Activated CD4-positive, alpha-beta T cell treated with anti-CD3 and anti-CD28 coated beads, Interleukin-2, Interleukin-6, amounts not matched to agents 100 ng/mL and 50 ng/mL, durations not matched to agents 16 hours and 8 hours (primary cell): ENCODE results near the gene PKMYT1.
"Not testable (repeated sequence)": the region's sequence is repeated elsewhere in the genome, so short reads cannot be mapped to it uniquely, and the experiment has no call there.

Source experiments
- DNase-seq: peaks from one replicate; pipeline ENCODE4 v3.0.0-alpha.2; 2020

PKMYT1 gene

DNA sequence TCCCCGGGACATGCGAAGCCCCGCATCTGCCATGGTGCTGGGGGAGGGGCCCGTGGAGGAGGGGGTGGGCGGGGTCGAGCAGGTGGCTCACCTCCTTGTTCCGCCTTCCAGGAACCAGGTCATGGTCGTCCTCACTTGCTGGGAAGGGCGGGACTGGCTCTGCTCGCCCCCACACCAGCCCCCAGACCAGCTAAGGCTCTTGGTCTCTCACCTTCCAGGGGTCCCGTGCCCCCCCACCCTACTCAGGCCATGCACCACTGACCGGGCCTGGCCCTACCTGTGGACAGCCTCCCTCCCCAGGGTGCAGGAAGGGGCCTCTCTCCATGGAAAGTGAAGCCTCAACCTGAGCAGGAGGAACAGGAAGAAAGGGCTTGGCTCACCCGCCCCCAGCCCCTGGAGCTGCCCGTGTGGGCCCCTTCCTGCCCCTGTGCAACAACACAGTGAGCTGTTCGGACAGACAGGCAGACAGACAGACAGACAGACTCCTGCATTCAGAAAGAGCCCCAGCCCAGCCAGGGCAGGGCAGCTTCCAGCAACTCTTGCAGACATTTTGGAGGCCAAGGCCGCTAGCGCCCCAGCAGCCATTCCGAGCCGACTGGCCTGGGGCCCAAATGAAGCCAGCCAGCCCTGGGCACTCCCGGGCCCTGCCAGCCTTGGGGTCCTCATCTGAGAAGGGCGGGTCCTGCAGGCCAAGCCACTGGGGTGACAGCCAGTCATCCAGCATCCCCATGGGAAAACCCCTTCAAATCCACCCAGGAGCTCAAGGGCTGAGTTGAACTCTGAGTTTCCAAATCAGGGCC is 24.3 kb downstream of the PKMYT1 start:
- no peak for DNase-seq

DNA sequence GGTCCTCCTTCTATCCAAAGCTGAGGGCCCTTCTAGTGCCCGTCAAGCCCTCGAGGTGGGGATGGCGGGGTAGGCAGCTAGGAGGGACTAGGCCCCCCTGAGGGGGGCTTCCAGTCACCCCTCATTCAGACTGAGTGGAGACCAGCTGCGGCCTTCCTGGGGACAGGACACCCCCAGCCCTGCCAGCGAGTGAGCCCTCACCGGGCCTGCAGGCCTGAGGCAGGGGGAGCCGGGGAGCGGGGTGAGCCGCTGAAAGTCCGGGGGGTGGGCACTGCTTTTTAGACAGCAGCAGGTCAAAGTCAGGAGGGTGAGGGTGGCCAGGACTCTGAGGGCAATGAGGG is 24.8 kb downstream of the PKMYT1 start:
- DNase-seq, result no peak

DNA sequence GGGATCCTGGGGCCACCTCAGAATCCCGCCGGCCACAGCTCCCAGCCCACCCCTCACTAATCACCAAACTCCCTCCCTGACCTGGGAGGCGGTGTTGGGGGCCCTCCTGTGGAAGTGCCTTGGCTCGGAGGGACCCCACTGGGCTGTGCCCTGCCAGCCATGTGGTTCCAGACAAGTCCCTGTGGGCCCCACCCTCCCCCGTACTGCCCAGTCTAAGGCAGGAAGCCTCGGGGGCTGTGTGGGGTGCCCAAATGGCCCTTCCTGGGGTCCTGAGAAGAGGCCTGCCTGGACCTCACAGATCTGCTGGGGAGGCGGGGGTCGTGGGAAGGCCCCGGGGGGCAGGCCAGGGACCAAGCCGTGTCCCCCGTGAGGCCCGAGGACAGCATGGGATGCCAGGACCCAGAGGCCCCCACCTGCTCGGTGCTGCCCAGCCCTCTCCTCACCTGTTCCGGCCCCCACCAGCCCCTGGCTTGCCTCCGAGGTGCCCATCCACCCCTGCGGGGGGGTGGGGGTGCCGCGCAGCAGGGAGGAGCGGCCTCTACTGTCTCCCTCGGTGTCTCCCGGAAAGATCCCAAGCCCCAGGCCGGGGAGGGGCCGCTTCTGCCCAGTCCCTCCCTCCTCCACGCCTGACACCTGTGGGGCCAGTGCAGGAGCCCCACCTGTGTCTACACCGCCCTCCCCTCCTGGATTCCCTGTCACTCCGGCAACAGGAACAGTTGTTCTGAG is 25.4 kb downstream of the PKMYT1 start:
- DNase-seq, result no peak

DNA sequence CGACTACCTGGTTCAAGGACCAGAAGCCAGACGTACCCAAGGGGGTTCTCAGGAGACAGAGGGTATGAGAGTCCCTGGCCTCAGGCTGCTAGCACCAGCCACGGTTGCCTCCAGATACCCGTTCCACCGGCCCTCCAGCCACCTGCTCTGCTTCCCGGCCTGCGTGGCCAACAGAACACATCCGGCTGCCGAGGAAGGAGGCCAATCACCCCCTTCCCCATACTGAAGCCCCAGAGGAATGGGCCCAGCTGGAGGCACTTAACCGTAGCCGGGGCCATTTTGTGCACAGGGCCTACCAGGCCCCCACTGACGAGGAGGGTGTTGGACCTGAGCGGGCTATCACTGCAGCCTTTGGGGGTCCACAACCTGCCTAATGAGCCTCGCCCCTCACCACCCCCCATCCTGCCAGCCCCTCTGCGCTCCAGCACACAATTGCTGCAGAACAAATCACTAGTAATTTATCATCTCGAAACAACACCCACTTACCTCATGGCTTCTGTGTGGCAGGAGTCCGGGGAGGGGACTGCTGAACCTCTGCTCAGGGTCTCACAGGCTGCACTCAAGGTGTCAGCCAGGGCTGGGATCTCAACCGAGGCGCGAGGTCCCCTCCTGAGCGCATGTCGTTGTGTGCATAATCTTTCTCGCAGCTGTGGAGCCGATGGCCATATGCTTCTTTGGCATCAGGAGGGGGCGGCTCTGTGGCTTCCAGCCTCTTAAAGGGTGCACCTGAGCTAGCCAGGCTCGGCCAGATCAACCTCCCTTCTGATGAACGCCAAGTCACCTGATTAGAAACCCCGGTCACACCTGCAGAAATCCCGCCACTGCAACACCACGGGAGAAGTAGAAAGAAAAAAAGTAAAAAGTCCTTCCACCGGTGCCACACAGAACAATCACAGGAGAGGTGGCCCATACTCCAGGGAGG is 26.3 kb downstream of the PKMYT1 start:
- no peak for DNase-seq

DNA sequence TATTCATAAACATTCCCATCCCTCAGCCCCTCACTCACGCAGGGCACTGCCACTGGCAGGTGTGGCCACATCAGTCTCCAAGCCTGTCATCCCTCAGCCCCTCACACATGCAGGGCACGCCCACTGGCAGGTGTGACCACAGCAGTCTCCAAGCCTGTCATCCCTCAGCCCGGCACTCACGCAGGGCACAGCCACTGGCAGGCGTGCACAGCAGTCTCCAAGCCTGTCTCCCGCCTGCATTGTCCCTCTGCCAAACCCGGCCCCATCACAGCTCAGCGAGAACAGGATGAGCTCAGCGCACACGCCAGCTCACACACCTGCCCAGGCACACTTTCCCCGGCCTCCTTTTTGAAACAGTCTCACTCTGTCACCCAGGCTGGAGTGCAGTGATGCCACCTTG is 27.6 kb downstream of the PKMYT1 start:
- DNase-seq, result no peak

DNA sequence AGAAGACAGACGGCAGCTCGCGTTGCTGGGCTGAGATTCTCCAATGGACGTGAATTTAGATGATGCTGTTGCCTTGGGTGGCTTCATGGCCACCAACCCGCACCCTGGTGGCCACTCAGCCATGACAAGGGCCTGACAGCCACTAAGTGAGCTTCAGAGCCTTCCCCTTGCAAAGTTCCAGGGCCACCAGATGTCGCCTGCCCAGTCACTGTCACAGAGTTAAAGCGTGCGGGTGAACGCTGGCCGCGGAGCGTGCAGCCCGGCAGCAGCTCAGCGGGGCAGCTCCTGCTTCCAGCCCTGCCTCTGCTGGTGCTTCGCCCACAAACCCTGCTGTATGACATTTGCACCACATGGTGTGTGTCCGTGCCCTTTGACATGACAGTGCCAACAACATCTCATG is 29.5 kb downstream of the PKMYT1 start:
- no peak for DNase-seq

DNA sequence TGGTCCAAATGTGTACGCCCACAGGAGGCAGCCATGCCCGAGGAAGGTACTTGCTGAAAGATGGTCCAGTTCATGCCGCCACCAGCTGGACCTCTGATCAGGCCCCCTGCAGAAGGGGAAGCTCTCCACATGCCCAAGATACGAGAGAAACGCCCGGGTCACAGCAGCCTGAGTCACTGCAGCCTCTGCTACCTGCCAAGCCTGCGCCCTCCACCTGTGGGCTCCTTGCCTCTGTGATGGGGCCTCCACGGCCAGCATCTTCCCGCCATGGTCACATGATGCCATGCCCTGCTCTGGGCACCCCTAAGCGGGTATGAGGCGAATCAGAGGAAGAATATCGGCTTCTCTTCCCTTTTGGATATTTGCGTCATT is 29.9 kb downstream of the PKMYT1 start:
- no peak for DNase-seq

DNA sequence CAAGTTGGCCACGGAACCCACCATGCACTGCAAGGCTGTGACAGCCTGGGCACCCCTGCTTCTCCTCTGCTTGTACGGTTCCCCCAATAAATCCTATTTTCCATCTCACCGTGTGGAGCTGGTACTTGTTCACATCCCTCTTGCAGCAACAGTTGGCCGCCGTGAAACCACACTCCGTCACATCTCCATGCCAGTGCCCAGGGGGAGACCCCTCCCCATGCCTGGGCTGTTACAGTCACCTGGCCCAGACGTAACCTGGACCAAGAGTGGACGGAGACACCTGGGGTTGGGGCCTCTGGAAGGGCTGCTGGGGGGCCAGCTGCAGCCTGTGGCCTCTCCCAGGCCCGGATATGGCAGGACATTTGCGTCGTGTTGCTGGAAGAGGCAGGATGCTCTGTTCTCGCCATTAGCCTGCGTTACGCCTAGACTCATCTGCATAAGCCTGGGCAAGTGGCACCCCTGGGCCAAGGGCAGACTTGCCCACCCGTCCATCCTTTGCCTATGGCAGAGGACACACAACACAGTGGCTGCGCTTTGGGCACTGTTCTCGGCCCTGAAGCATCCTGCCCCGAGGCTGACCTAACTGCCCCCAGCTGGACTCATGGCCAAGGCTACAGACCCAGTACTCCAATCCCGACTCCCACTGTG is 30.4 kb downstream of the PKMYT1 start:
- DNase-seq, result no peak

DNA sequence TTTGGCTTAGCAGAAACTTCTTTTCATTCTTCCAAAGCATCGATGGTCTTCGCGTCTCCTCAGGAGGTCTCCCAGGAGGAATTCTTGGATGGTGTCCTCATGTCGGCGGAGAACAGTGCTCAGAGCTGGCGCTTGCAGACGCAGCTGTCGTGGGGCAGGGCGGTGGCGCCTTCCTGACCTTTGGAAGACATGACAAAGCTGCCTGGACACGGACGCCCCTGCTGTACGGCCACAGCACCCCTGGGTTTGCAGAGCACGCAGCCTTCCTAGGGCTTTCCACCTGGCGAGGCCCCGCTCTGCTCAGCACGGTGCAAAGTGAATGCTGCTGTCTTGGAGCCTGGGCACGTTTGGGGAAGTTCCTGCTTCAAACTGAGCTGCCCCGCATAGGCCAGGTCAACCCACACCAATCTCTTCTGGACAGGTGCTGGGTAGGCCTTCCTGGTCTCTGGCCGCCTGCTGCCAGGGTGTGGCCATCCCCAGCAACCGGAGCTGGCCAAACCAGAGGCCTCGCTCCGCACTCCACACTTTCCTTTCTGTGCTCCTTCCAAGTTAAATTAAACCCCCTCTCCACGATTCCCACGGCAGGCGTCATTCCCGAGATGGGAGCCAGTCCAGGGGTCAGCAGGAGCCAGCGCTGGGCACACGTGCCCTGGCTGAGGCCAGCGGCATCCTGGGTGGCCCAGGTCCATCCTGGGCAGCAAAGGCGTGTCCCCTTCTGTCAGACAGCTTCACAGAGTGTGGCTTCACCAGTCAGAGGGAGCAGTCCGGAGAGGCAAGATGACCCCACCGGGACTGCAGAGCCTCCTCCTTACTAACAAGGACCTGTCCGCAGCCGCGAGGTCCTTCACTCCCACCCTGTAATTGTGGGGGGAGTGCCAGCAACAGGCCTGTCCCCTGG is 31.2 kb downstream of the PKMYT1 start:
- no peak for DNase-seq

DNA sequence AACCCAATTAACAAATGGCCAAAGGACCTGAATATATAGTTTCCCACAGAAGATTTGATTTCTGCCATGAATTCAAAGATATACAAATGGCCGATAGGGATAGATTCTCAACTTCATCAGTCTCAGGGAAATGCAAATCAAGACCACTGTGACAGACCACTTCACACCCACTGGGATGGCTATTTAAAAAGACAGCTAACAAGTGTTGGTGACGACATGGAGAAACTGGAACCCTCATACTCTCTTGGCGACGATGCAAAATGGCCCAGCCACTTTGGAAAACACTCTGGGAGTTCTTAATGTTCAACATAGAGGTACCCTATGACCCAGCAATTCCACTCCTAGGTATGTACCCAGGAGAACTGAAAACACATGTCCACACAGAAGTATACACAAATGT is 33.6 kb downstream of the PKMYT1 start:
- DNase-seq, result no peak

DNA sequence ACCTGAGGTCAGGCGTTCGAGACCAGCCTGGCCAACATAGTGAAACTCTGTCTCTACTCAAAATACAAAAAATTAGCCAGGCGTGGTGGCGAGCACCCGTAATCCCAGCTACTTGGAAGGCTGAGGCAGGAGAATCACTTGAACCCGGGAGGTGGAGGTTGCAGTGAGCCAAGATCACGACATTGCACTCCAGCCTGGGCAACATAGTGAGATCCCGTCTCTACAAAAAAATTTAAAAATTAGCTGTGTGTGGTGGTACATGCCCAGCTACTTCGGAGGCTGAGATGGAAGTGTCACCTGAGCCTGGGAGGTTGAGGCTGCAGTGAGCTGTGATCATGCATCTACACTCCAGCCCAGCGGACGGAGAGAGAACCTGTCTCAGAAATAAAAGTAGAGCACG is 36.5 kb downstream of the PKMYT1 start:
- not testable (repeated sequence) for DNase-seq

DNA sequence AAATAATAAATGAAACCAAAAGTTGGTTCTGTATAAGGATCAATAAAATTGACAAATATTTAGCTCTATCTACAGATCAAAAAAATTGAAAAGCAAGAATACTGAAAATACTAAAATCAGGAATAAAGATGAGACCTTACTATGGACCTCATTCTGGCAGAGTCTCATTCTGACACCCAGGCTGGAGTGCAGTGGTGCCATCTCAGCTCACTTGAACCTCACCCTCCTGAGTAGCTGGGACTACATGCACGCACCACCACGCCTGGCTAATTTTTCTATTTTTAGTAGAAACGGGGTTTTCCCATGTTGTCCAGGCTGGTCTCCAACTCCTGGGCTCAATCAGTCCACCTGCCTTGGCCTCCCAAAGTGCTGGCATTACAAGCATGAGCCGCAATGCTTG is 38.2 kb downstream of the PKMYT1 start:
- no peak for DNase-seq

DNA sequence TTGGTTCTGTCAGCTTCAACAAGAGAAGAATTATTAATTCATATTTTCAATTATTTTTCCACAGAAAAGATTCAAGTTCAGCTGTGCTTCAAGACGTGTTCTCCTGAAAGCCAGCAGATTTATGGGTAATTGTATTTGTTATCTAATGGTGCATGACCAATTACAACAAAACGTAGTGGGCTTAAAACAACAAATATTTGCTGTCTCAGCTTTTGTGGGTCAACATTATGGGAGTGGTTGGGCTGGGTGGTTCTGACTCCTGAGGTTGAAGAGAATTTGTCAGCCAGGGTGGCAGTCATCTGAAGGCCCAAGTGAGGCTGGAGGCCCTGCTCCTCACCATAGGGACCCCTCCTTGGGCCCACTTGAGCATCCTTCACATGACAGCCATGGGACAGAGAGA is 40.3 kb downstream of the PKMYT1 start:
- DNase-seq, result no peak

DNA sequence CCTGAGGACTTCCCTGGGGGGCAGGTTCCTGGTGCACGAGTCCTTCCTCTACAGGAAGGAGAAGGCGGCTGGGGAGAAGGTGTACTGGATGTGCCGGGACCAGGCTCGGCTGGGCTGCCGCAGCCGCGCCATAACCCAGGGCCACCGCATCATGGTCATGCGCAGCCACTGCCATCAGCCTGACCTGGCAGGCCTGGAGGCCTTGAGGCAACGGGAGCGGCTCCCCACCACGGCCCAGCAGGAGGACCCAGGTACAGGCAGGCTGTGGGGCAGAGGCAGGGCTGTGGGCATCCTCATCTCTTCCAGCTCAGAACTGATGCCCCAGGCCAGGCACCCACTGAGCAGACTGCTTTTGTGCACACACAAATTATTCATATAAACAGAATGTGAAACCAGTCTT is 42.0 kb downstream of the PKMYT1 start:
- no peak for DNase-seq

DNA sequence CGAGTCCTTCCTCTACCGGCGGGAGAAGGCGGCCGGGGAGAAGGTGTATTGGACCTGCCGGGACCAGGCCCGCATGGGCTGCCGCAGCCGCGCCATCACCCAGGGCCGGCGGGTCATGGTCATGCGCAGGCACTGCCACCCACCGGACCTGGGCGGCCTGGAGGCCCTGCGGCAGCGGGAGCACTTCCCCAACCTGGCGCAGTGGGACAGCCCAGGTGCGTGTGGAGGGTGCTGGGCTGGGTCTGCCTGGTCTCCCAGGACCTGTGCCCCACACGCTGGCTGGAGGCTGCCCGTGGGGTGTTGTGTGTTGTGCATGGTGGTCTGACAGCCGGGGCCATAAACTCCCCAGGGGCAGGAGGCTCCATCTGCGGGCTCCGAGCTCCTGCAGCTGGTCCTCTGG is 43.1 kb downstream of the PKMYT1 start:
- no peak for DNase-seq

DNA sequence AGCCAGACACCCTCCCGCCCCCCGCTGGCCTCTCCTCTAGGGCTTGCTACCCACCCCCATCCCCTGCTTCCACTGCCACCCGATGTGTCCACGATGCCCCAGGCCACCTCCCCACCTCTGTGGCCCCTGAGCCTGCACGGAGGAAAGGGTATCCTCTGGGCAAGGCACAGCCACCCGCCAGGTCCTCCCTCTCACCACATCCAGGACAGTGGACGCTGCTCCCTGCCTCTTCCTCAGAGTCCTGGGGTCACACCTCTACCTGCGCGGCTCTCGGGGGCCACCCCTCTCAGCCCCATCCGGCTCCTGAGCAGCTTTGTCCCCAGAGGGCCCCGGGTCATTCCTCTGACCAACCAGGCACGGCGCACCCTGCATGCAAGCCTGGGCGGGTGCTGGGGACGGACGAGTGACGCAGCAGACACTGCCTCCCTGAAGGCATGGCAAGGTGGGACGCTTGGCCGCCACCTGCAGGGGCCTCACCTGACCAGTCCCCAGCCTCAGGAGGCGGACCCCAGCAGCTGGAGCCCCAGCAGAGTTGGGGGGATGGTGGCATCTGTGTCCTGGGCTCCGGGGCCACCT is 43.7 kb downstream of the PKMYT1 start:
- no peak for DNase-seq

DNA sequence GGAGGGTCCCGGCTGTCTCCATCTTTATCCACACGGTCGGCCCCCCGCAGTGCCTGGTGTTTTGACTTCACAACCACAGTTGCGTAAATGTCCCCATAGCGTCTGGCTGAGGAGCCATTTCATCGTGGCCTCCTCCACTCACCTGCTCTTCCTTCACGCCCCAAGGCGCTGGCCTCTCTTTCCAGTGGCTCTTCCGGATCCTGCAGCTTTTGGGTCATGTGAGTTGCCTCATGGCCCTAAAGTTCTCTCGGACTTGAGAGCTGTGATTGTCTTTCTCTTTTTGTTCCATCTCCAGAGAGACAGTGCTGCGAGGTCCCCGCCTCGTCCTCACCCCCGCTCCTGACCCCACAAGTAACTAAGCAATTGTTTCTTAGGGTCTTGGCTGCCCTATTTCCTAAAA is 45.8 kb downstream of the PKMYT1 start:
- no peak for DNase-seq

DNA sequence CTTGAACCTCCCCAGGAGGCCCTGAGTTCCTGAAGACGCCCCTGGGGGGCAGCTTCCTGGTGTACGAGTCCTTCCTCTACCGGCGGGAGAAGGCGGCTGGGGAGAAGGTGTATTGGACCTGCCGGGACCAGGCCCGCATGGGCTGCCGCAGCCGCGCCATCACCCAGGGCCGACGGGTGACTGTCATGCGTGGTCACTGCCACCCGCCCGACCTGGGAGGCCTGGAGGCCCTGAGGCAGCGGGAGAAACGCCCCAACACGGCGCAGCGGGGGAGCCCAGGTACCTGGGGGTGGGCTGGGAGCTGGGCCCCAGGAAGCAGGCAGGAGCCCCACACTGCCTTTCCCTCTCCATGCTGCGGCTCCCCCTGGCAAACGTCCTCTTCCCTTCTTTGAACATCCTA is 46.5 kb downstream of the PKMYT1 start:
- no peak for DNase-seq

DNA sequence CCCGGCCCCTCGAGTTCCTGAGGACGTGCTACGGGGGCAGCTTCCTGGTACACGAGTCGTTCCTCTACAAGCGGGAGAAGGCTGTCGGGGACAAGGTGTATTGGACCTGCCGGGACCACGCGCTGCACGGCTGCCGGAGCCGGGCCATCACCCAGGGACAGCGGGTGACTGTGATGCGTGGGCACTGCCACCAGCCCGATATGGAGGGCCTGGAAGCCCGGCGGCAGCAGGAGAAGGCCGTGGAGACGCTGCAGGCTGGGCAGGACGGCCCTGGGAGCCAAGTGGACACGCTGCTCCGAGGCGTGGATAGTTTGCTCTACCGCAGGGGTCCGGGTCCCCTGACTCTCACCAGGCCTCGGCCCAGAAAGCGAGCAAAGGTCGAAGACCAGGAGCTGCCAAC is 47.1 kb downstream of the PKMYT1 start:
- DNase-seq, result no peak

DNA sequence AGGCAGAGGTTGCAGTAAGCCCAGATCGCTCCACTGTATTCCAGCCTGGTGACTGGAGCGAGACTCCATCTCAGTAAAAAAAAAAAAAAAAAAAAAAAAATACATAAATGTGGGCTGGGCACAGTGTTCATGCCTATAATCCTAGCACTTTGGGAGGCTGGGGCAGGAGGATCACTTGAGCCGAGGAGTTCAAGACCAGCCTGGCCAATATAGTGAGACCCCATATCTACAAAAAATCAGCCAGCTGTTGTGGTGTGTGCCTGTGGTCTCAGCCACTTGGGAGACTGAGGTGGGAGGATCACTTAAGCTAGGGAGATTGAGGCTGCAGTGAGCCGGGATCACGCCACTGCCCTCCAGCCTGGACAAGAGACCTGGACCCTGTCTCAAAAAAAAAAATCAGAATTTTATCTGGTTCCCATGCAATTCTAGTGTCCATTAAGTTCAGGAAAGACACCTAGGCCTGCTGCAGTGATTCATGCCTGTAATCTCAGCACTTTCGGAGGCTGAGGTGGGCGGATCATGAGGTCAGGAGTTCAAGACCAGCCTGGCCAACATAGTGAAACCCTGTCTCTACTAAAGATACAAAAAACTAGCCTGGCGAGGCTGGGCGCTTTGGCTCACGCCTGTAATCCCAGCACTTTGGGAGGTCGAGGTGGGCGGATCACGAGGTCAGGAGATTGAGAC is 48.9 kb downstream of the PKMYT1 start:
- DNase-seq, result not testable (repeated sequence)

DNA sequence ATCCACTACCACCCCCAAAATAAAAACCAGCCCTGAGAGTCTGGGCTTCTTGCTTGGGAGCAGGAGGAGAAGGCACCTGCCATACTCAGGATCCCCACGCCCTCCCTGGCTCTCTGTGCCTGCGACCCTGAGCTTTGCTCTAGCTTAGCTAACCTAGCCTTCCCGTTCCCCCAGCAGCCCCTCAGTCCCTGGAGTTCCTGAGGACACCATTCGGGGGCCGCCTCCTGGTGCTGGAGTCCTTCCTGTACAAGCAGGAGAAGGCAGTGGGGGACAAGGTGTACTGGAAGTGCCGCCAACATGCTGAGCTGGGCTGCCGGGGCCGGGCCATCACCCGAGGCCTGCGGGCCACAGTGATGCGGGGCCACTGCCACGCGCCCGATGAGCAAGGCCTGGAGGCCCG is 50.0 kb downstream of the PKMYT1 start:
- no peak for DNase-seq
